ENCODE measurements around the gene SIL1.

Gene SIL1

DNA sequence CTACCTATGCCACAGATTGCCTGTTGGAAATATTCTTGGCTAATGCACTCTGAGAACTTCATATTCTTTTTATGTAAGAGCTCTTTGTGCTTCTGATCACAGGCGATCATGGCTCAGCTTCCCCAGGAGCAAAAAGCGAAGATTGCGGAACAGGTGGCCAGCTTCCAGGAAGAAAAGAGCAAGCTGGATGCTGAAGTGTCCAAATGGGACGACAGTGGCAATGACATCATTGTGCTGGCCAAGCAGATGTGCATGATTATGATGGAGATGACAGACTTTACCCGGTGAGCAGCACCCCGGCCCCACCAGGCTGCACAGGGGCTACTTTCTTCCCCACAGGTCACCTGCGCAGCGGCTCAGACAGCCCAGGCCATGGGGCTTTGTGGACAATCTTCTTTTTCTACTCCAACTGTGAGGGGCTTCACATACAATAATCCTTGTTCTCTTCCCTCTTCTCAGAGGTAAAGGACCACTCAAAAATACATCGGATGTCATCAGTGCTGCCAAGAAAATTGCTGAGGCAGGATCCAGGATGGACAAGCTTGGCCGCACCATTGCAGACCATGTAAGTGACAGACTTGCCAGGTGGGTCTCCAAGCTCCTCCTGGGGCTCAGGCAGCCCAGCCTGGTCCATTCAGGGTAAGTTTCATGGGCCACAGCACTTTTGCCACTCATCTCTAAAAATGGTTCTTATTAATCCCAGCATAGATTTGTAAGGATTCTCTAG is 267.6 kb downstream of the SIL1 start:
- no peak overlapping the region for H3K4me3 ChIP-seq (ENCODE audit: low read depth, low read length)
- TF ChIP-seq, protein P1, sequence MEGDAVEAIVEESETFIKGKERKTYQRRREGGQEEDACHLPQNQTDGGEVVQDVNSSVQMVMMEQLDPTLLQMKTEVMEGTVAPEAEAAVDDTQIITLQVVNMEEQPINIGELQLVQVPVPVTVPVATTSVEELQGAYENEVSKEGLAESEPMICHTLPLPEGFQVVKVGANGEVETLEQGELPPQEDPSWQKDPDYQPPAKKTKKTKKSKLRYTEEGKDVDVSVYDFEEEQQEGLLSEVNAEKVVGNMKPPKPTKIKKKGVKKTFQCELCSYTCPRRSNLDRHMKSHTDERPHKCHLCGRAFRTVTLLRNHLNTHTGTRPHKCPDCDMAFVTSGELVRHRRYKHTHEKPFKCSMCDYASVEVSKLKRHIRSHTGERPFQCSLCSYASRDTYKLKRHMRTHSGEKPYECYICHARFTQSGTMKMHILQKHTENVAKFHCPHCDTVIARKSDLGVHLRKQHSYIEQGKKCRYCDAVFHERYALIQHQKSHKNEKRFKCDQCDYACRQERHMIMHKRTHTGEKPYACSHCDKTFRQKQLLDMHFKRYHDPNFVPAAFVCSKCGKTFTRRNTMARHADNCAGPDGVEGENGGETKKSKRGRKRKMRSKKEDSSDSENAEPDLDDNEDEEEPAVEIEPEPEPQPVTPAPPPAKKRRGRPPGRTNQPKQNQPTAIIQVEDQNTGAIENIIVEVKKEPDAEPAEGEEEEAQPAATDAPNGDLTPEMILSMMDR (IDR thresholded peaks at IDR 0.05; ENCODE audit: borderline replicate concordance, insufficient read depth, low read depth, low read length) = no peak

DNA sequence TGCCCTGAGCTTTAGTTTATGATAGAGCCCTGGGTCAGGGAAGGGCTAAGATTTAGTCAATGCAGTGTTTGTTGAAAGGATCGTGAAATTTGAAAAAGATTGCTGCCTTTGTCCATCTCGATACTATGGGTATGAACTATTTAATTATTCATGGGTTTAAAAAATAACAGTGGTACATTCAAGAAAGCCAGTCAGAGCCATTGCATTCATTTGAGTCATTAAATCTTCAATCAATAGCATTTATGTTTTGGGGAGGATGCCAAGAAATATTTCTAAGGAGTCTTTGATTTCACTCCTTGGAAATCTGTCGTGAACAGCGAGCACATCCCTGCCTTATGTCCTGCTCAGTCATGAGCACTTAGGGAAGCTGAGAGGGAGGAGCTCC is 268.6 kb downstream of the SIL1 start:
- TF ChIP-seq, protein P1 (IDR thresholded peaks at IDR 0.05; ENCODE audit: borderline replicate concordance, insufficient read depth, low read depth, low read length) = no peak

GRCh38 chr5:138927979-138928378 is 270.2 kb downstream of the SIL1 start:
- TF ChIP-seq, protein P1 (IDR thresholded peaks at IDR 0.05; ENCODE audit: borderline replicate concordance, insufficient read depth, low read depth, low read length) = no peak
- H3K4me3 ChIP-seq (ENCODE audit: low read depth, low read length) = no peak overlapping the region

More for the DNA sequence above, 268.6 kb downstream of the SIL1 start:
- no peak overlapping the region for H3K4me3 ChIP-seq (ENCODE audit: low read depth, low read length)

GRCh38 chr5:138927544-138927943 is 270.6 kb downstream of the SIL1 start:
- no peak overlapping the region for H3K4me3 ChIP-seq (ENCODE audit: low read depth, low read length)
- TF ChIP-seq, protein P1 (IDR thresholded peaks at IDR 0.05; ENCODE audit: borderline replicate concordance, insufficient read depth, low read depth, low read length) = no peak

DNA sequence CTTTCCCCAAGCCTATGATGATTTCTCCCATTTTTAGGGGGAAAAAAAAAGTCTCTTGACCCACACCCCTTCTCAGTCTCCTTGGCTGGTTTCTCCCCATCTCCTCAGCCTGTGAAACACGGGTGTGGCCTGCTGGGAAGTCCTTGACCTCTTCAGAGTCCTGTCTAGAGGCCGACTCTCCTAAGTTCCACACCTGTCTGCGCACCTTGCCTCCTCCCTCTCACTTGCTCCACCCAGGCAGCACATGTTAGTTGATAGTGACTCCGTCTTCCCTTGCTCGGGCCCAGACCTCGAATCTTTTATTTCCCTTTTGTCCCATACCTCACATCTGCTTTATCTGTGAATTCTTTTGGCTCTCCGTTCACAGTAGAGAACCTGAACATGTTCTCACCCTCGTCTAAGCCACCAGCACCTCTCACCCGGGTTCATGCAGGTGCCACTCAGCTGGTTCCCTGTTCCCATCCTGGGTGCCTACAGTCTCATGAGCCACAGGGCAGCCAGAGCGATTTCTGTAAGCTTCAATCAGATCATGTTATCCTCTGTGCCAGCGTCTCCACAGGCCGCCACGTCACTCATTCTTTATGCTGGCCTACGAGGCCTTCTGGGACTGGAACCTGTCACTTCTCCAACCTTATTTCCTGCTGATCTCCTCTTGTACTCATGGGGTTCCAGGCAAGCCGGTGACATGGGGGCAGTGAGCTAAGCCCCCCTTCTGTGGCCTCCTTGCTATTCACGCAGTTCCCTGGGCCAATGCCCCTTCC is 271.3 kb downstream of the SIL1 start:
- TF ChIP-seq, protein P1 (IDR thresholded peaks at IDR 0.05; ENCODE audit: borderline replicate concordance, insufficient read depth, low read depth, low read length) = no peak
- H3K4me3 ChIP-seq (ENCODE audit: low read depth, low read length) = no peak overlapping the region

DNA sequence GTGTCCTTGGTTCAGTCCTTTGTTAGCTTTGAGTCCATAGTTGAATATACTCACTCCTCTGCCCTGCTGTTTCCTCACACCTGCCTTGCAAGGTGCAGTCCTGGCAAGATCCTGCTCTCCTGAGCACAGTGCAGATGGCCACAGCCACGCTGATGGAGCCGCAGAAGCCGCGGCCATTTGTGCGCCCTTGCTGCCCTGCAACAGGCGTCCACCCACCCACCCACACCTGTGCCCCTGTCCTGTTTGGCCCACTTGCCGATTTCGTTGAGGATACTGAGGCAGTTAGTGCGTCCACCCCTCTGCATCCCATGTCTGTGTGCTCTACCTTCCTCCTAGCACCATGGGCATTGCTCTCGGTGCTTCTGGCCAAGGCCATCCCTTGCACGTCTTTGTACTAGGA is 271.9 kb downstream of the SIL1 start:
- H3K4me3 ChIP-seq (ENCODE audit: low read depth, low read length) = no peak overlapping the region
- TF ChIP-seq, protein P1 (IDR thresholded peaks at IDR 0.05; ENCODE audit: borderline replicate concordance, insufficient read depth, low read depth, low read length) = no peak
